Measurements from ENCODE around the gene ZBTB24. TPM values are rescaled to one million over a fixed set of nuclear protein-coding genes. Genes with fewer than 3 reads are reported as not detected.

ZBTB24 gene
- total and polyA plus RNA-seq, 2 experiments from 2014 or later: 3.8 to 6.9 TPM

DNA sequence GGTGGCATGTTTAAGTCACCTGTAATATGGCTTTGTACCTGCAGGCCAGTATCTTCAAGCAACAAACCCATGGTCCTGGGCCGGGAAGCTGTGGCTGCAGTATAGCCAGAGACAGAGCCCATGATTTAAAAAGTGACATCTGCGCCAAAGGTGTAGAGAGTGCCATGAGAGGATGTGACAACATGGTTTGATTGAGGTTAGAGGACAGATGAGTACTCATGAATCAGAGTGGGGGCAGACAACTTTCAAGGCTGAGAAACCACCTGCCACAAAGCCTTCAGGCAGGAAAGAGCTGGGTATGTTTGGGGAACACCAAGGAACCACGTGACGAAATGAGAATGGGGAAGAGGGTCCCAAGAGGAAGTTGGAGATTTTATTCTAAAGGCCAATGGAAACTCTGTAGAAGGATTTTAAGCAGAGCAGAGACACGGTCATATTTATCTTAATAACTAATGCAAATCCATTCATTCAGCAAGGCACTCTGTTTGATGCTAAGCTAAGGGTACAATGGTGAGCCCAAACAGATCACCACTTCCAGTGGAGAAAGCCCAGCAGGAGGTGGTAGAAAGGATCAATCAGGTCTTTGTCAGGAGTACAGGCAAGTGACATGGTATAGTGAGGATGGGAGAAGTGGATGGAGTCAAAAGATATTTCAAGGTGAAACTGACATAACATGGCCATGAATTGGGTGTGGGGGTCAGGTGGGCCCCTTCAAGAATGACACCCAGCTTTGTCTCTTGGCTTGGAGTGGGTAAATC lies 24.1 kb downstream of the ZBTB24 start:
- H3K4me2 ChIP-seq: no peak overlapping the region
- H3K9me2 ChIP-seq (replicated peaks; ENCODE audit: insufficient read depth): no peaks in the 10 kb centered on the region
- peaks cover 9% of the 10 kb centered on the region for H3K79me2 ChIP-seq
- H3K27ac ChIP-seq: no peak overlapping the region
- H3K4me1 ChIP-seq (ENCODE audit: insufficient read depth): peaks cover 10% of the 10 kb centered on the region
- no peak for DNase-seq (ENCODE audit: low spot score)
- H4K20me1 ChIP-seq (ENCODE audit: insufficient read depth, poor library complexity, severe bottlenecking): no peaks in the 10 kb centered on the region
- TF ChIP-seq EZH2phosphoT487 (IDR thresholded peaks at IDR 0.05; ENCODE audit: low read depth, severe bottlenecking, unreplicated experiment): no peak
- no peak for TF ChIP-seq EZH2 (IDR thresholded peaks at IDR 0.05; ENCODE audit: borderline replicate concordance)
- TF ChIP-seq, protein P1, sequence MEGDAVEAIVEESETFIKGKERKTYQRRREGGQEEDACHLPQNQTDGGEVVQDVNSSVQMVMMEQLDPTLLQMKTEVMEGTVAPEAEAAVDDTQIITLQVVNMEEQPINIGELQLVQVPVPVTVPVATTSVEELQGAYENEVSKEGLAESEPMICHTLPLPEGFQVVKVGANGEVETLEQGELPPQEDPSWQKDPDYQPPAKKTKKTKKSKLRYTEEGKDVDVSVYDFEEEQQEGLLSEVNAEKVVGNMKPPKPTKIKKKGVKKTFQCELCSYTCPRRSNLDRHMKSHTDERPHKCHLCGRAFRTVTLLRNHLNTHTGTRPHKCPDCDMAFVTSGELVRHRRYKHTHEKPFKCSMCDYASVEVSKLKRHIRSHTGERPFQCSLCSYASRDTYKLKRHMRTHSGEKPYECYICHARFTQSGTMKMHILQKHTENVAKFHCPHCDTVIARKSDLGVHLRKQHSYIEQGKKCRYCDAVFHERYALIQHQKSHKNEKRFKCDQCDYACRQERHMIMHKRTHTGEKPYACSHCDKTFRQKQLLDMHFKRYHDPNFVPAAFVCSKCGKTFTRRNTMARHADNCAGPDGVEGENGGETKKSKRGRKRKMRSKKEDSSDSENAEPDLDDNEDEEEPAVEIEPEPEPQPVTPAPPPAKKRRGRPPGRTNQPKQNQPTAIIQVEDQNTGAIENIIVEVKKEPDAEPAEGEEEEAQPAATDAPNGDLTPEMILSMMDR (IDR thresholded peaks at IDR 0.05; ENCODE audit: poor library complexity): no peak
- no peaks in the 10 kb centered on the region for H3K9me3 ChIP-seq (ENCODE audit: low read depth)
- WGBS (ENCODE audit: low lambda C conversion rate, missing lambda C conversion rate): 85% methylated on average over 5 of the region's 5 CpGs
- H3K27me3 ChIP-seq: no peaks in the 10 kb centered on the region
- no peak overlapping the region for H2AFZ ChIP-seq
- H3K36me3 ChIP-seq (replicated peaks; ENCODE audit: insufficient read depth, low read depth): no peaks in the 10 kb centered on the region
- H3K4me3 ChIP-seq: no peak overlapping the region

DNA sequence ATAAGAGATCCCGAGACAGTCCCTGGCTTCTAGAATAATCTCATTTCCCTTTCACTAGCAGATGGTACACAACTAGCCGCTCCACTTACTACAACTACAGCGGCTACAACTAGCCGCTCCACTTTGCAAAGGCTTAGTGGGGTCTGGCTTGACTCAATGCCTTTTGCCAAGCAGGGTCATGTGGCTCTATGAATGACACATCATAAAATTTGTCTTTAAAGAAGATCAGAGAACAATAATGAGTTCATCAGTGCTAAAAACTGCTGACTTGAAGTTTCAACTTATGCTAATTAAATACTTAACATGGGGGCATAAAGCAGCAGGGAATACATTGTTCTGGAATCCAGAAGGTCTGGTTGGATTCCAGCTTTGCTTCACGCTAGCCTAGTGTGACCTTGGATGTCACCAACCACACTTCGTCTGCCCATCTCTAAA lies 25.4 kb downstream of the ZBTB24 start:
- Histone ChIP-seq H3K27ac (peak overlapping the region; percentile 87), H3K9me2 (replicated peaks; ENCODE audit: insufficient read depth) (no peaks in the 10 kb centered on the region), H3K4me2 (peak overlapping the region; percentile 93), H3K4me1 (ENCODE audit: insufficient read depth) (peaks cover 10% of the 10 kb centered on the region), H3K36me3 (replicated peaks; ENCODE audit: insufficient read depth, low read depth) (no peaks in the 10 kb centered on the region), H3K4me3 (no peak overlapping the region), H3K79me2 (peaks cover 6% of the 10 kb centered on the region), H3K27me3 (no peaks in the 10 kb centered on the region), H4K20me1 (ENCODE audit: insufficient read depth, poor library complexity, severe bottlenecking) (no peaks in the 10 kb centered on the region), H2AFZ (no peak overlapping the region), H3K9me3 (ENCODE audit: low read depth) (no peaks in the 10 kb centered on the region)
- 75% methylated on average over 6 of the region's 6 CpGs for WGBS (ENCODE audit: low lambda C conversion rate, missing lambda C conversion rate)
- no peak for DNase-seq (ENCODE audit: low spot score)
- TF ChIP-seq EZH2phosphoT487 (IDR thresholded peaks at IDR 0.05; ENCODE audit: low read depth, severe bottlenecking, unreplicated experiment): no peak
- TF ChIP-seq, protein P1 (IDR thresholded peaks at IDR 0.05; ENCODE audit: poor library complexity): no peak
- TF ChIP-seq EZH2 (IDR thresholded peaks at IDR 0.05; ENCODE audit: borderline replicate concordance): no peak

DNA sequence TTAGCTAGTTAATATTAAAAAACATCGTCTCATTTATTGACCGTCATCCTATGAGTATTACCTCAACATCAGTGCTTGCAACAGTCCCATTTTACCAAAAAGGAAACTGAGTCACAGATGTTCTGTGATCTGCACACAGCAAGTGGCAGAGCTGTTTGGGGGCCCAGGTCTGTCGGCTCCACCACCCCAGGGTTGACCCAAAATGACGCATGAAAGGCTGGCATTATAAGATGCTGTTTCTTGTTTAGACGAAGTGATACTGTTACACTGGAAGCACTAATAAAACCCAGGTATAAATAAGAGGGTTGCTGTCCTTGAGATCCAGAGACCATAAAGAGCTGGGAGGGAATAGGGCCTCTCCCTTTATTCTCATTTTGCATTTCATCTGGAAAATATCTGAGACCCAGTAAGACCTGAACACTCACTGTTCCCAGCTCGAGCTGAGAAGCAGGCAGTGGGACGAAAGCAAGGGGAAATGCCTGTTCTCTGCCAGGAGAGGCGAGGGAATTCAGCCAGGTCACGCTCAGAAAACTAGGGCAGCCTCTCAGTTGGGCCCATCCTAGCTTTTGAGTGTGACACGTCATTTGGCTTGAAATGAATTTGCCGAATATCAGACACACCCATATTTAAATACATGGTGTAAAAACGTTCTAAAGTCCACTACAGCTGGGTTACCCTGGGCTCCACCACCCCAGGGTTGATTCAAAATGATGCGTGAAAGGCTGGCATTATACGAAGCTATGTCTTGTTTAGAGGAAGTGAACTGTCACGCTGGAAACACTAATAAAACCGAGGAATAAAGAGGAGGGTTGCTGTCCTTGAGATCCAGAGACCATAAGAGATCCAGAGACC lies 26.1 kb downstream of the ZBTB24 start:
- no peaks in the 10 kb centered on the region for H3K27me3 ChIP-seq
- no peak for DNase-seq (ENCODE audit: low spot score)
- H3K4me3 ChIP-seq: no peak overlapping the region
- H3K36me3 ChIP-seq (replicated peaks; ENCODE audit: insufficient read depth, low read depth): no peaks in the 10 kb centered on the region
- peak overlapping the region; percentile 93 for H3K4me2 ChIP-seq
- 69% methylated on average over 16 of the region's 16 CpGs for WGBS (ENCODE audit: low lambda C conversion rate, missing lambda C conversion rate)
- H3K9me3 ChIP-seq (ENCODE audit: low read depth): no peaks in the 10 kb centered on the region
- peaks cover 10% of the 10 kb centered on the region for H3K4me1 ChIP-seq (ENCODE audit: insufficient read depth)
- peak overlapping the region; percentile 87 for H3K27ac ChIP-seq
- H4K20me1 ChIP-seq (ENCODE audit: insufficient read depth, poor library complexity, severe bottlenecking): no peaks in the 10 kb centered on the region
- H2AFZ ChIP-seq: peak overlapping the region; percentile 98
- H3K79me2 ChIP-seq: peaks cover 6% of the 10 kb centered on the region
- no peak for TF ChIP-seq EZH2 (IDR thresholded peaks at IDR 0.05; ENCODE audit: borderline replicate concordance)
- TF ChIP-seq EZH2phosphoT487 (IDR thresholded peaks at IDR 0.05; ENCODE audit: low read depth, severe bottlenecking, unreplicated experiment): no peak
- TF ChIP-seq, protein P1 (IDR thresholded peaks at IDR 0.05; ENCODE audit: poor library complexity): no peak
- H3K9me2 ChIP-seq (replicated peaks; ENCODE audit: insufficient read depth): no peaks in the 10 kb centered on the region

All from hepatocyte (in vitro differentiated cells).